Posterior vena cava (tissue), 2 donors: ENCODE results near the gene NTN3. TPM values are rescaled to one million over a fixed set of nuclear protein-coding genes. Genes with fewer than 3 reads are reported as not detected.
"Not testable (repeated sequence)": the region's sequence is repeated elsewhere in the genome, so short reads cannot be mapped to it uniquely, and the experiment has no call there.

Experiments used
- DNase-seq: peaks from one replicate; pipeline ENCODE4 v3.0.0-alpha.2; 2020; ENCODE audit warnings: low spot score
- intact Hi-C, 2 donors: fragments of 100-400 bp; cut with DNase I; formaldehyde crosslinking; loops; one replicate each; pipeline versions ENCODE4 v1.14.1 to v1.14.2; 2022 to 2023
- total RNA-seq, 2 donors: library from RNA; stranded (reverse); fragmentation: NEBNext Ultra II Directional; extraction: Animal tissue kit (Norgen Biotek cat#: 25700); gene quantifications; one replicate each; pipeline ENCODE4 v1.2.1, GENCODE V29; 2021
- donor health status: DM: yes; HTN: yes; CAD: no.
- donor health status: DM: yes; HTN: yes; CAD: no.

Gene NTN3
- total RNA-seq, 2 donors from 2014 or later: 0.29 TPM; not detected in 1

GRCh38 chr16:2437032-2437790, 33.9 kb upstream of the NTN3 start:
- intact Hi-C loops: loop anchor here in 1 of 2 donors (10.0 kb wide), 1 partner anchor 58 kb away; no protein-coding TSS in a partner anchor
- peak; percentile 76 for DNase-seq

GRCh38 chr16:2438121-2438520, 33.0 kb upstream of the NTN3 start:
- DNase-seq: no peak
- intact Hi-C loops: loop anchor here in 1 of 2 donors (10.0 kb wide), 1 partner anchor 57 kb away; no protein-coding TSS in a partner anchor

- no peak for DNase-seq
- intact Hi-C loops: loop anchor here in 1 of 2 donors (10.0 kb wide), 1 partner anchor 55 kb away; no protein-coding TSS in a partner anchor
Observed at GRCh38 chr16:2439598-2439997, 31.5 kb upstream of the NTN3 start.

- intact Hi-C loops, DNase-seq: not testable (repeated sequence)
Observed at GRCh38 chr16:2441143-2441804, 29.8 kb upstream of the NTN3 start.

- intact Hi-C loops: no loop called here
- no peak for DNase-seq
Observed at GRCh38 chr16:2443555-2443954, 27.5 kb upstream of the NTN3 start.

GRCh38 chr16:2447920-2448583, 23.0 kb upstream of the NTN3 start:
- intact Hi-C loops: no loop called here
- DNase-seq: no peak

GRCh38 chr16:2449118-2449517, 22.0 kb upstream of the NTN3 start:
- no peak for DNase-seq
- intact Hi-C loops: no loop called here

GRCh38 chr16:2450535-2450934, 20.6 kb upstream of the NTN3 start:
- DNase-seq: no peak
- intact Hi-C loops: no loop called here

- DNase-seq: peak; percentile 76
- intact Hi-C loops: no loop called here
Observed at GRCh38 chr16:2450975-2451381, 20.1 kb upstream of the NTN3 start.

GRCh38 chr16:2451851-2452320, 19.2 kb upstream of the NTN3 start:
- intact Hi-C loops: no loop called here
- peak; percentile 65 for DNase-seq

GRCh38 chr16:2452650-2453049, 18.4 kb upstream of the NTN3 start:
- intact Hi-C loops: no loop called here
- no peak for DNase-seq

GRCh38 chr16:2455081-2455845, 15.8 kb upstream of the NTN3 start:
- DNase-seq: peak; percentile 67
- intact Hi-C loops: no loop called here

- intact Hi-C loops: no loop called here
- peak; percentile 61 for DNase-seq
Observed at GRCh38 chr16:2456551-2457153, 14.4 kb upstream of the NTN3 start.

- DNase-seq: no peak
- intact Hi-C loops: no loop called here
Observed at GRCh38 chr16:2457267-2457666, 13.8 kb upstream of the NTN3 start.

- no peak for DNase-seq
- intact Hi-C loops: no loop called here
Observed at GRCh38 chr16:2457946-2458345, 13.2 kb upstream of the NTN3 start.

GRCh38 chr16:2458887-2459646, 12.0 kb upstream of the NTN3 start:
- DNase-seq: peak; percentile 80
- intact Hi-C loops: no loop called here

GRCh38 chr16:2459647-2460390, 11.3 kb upstream of the NTN3 start, which contains the start of gene TEDC2:
Gene TEDC2, plus strand, starts transcription at chr16:2460109. Its CDS starts 36 bp downstream, at chr16:2460145.
- intact Hi-C loops: no loop called here
- peak; percentile 98 for DNase-seq

GRCh38 chr16:2460391-2460713, 10.7 kb upstream of the NTN3 start:
- intact Hi-C loops: no loop called here
- DNase-seq: no peak
